ENCODE results near the gene TXNDC15. TPM values are rescaled to one million over a fixed set of nuclear protein-coding genes. Genes with fewer than 3 reads are reported as not detected.

Gene TXNDC15
- total and polyA plus RNA-seq, 2 of the 13 experiments (the other 11 are each of a cell fraction or from before 2014, with no cell fraction given), result 22.2 to 49.9 TPM

DNA sequence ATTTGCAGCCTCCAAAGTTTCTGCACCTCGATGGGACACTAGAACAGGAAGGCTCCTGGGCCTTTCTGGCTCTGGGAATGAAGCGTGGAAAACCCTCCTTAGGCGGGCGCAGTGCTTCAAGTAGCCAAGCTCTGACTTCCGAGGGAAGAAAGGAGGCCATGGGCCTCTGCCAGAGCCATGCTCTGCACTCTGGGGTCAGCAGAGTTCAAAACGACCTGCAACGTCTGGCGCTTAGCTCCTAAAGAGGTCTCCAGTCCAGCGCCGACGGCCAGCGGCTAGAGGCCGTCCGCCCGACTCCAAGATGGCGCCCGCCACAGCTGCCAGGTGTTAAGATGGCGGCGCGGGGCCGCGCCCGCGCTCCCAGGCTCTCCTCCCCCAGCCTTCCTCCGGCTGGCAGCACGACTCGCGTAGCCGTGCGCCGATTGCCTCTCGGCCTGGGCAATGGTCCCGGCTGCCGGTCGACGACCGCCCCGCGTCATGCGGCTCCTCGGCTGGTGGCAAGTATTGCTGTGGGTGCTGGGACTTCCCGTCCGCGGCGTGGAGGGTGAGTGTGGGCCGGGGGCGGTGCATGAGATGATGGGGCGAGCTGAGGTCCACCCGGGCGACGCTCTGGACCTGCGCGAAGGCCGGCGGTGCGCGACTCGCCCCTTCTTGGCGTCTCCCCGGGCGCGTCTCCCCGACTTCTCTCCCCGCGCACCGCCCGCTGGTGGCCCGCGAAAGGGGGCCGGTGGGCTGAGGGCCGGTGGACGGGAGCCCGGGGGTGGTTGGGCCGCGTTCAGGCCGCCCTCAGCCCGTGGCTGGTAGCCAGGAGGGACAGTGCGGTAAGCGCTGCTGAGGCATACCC, at the start of gene TXNDC15 (continued):
- no peak for TF ChIP-seq ZBTB34 (CRISPR knock-in tag; IDR thresholded peaks at IDR 0.05)
- TF ChIP-seq, protein P1, sequence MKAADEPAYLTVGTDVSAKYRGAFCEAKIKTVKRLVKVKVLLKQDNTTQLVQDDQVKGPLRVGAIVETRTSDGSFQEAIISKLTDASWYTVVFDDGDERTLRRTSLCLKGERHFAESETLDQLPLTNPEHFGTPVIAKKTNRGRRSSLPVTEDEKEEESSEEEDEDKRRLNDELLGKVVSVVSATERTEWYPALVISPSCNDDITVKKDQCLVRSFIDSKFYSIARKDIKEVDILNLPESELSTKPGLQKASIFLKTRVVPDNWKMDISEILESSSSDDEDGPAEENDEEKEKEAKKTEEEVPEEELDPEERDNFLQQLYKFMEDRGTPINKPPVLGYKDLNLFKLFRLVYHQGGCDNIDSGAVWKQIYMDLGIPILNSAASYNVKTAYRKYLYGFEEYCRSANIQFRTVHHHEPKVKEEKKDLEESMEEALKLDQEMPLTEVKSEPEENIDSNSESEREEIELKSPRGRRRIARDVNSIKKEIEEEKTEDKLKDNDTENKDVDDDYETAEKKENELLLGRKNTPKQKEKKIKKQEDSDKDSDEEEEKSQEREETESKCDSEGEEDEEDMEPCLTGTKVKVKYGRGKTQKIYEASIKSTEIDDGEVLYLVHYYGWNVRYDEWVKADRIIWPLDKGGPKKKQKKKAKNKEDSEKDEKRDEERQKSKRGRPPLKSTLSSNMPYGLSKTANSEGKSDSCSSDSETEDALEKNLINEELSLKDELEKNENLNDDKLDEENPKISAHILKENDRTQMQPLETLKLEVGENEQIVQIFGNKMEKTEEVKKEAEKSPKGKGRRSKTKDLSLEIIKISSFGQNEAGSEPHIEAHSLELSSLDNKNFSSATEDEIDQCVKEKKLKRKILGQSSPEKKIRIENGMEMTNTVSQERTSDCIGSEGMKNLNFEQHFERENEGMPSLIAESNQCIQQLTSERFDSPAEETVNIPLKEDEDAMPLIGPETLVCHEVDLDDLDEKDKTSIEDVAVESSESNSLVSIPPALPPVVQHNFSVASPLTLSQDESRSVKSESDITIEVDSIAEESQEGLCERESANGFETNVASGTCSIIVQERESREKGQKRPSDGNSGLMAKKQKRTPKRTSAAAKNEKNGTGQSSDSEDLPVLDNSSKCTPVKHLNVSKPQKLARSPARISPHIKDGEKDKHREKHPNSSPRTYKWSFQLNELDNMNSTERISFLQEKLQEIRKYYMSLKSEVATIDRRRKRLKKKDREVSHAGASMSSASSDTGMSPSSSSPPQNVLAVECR (CRISPR knock-in tag; IDR thresholded peaks at IDR 0.05; ENCODE audit: borderline replicate concordance), result peak; percentile 90
- 0 out of 2 replicates have a peak, but pooled peaks have one; percentile 64 for TF ChIP-seq FOXO1 (CRISPR knock-in tag; IDR thresholded peaks at IDR 0.05)
- no peak for TF ChIP-seq CBX1 (IDR thresholded peaks at IDR 0.05; ENCODE audit: low read depth)
- TF ChIP-seq, protein P2, sequence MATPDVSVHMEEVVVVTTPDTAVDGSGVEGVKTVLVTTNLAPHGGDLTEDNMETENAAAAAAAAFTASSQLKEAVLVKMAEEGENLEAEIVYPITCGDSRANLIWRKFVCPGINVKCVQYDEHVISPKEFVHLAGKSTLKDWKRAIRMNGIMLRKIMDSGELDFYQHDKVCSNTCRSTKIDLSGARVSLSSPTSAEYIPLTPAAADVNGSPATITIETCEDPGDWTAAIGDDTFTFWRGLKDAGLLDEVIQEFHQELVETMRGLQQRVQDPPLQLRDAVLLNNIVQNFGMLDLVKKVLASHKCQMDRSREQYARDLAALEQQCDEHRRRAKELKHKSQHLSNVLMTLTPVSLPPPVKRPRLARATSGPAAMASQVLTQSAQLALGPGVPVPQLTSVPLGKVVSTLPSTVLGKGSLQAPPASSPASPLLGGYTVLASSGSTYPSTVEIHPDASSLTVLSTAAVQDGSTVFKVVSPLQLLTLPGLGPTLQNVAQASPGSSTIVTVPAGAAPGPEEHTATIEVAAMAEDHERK (CRISPR knock-in tag; IDR thresholded peaks at IDR 0.05; ENCODE audit: low read depth), result peak; percentile 53
- TF ChIP-seq ZNF230 (CRISPR knock-in tag; IDR thresholded peaks at IDR 0.05), result peak; percentile 77
- peak; percentile 87 for TF ChIP-seq ZNF34 (CRISPR knock-in tag; IDR thresholded peaks at IDR 0.05; ENCODE audit: borderline replicate concordance)
- no peak for TF ChIP-seq NR2F6 (IDR thresholded peaks at IDR 0.05)
- peak; percentile 57; the same call in 1 of the 2 replicates for TF ChIP-seq NR2F6 (CRISPR knock-in tag; IDR thresholded peaks at IDR 0.05)
- TF ChIP-seq, protein P3, sequence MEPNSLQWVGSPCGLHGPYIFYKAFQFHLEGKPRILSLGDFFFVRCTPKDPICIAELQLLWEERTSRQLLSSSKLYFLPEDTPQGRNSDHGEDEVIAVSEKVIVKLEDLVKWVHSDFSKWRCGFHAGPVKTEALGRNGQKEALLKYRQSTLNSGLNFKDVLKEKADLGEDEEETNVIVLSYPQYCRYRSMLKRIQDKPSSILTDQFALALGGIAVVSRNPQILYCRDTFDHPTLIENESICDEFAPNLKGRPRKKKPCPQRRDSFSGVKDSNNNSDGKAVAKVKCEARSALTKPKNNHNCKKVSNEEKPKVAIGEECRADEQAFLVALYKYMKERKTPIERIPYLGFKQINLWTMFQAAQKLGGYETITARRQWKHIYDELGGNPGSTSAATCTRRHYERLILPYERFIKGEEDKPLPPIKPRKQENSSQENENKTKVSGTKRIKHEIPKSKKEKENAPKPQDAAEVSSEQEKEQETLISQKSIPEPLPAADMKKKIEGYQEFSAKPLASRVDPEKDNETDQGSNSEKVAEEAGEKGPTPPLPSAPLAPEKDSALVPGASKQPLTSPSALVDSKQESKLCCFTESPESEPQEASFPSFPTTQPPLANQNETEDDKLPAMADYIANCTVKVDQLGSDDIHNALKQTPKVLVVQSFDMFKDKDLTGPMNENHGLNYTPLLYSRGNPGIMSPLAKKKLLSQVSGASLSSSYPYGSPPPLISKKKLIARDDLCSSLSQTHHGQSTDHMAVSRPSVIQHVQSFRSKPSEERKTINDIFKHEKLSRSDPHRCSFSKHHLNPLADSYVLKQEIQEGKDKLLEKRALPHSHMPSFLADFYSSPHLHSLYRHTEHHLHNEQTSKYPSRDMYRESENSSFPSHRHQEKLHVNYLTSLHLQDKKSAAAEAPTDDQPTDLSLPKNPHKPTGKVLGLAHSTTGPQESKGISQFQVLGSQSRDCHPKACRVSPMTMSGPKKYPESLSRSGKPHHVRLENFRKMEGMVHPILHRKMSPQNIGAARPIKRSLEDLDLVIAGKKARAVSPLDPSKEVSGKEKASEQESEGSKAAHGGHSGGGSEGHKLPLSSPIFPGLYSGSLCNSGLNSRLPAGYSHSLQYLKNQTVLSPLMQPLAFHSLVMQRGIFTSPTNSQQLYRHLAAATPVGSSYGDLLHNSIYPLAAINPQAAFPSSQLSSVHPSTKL (CRISPR knock-in tag; IDR thresholded peaks at IDR 0.05), result peak; percentile 76
- peak; percentile 89 for TF ChIP-seq MTA1 (CRISPR knock-in tag; IDR thresholded peaks at IDR 0.05; ENCODE audit: borderline replicate concordance)
- no peak for TF ChIP-seq EHMT2 (IDR thresholded peaks at IDR 0.05; ENCODE audit: borderline replicate concordance, low read depth, low read length)
- TF ChIP-seq, protein P4, sequence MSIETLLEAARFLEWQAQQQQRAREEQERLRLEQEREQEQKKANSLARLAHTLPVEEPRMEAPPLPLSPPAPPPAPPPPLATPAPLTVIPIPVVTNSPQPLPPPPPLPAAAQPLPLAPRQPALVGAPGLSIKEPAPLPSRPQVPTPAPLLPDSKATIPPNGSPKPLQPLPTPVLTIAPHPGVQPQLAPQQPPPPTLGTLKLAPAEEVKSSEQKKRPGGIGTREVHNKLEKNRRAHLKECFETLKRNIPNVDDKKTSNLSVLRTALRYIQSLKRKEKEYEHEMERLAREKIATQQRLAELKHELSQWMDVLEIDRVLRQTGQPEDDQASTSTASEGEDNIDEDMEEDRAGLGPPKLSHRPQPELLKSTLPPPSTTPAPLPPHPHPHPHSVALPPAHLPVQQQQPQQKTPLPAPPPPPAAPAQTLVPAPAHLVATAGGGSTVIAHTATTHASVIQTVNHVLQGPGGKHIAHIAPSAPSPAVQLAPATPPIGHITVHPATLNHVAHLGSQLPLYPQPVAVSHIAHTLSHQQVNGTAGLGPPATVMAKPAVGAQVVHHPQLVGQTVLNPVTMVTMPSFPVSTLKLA (IDR thresholded peaks at IDR 0.05), result no peak
- peak; percentile 76 for TF ChIP-seq ISL2 (CRISPR knock-in tag; IDR thresholded peaks at IDR 0.05)
- peak; percentile 16; the same call in 1 of the 2 replicates for TF ChIP-seq CEBPG (CRISPR knock-in tag; IDR thresholded peaks at IDR 0.05)

Data from HepG2 (cell line).